ENCODE data around the gene PI4KA.
"Not testable (repeated sequence)": the region's sequence is repeated elsewhere in the genome, so short reads cannot be mapped to it uniquely, and the experiment has no call there.

PI4KA gene

DNA sequence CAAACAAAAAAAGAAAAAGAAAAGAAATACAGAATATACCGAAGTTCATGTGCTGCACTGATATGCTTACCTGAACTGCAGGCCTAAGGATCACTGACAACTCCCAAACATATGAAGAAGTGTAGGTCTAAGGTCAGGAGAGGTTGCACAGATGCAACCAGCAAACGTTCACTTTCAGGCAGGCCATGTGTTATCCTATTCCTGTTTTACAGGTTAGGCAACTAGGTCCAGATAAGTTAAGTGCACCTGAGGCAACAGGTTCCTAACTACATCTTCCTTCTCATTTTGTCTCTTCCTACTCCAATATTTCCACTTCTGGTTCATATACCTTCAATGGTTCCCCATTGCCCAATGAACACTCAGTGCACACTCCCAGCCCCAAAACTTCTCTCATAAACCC, 15.1 kb downstream of the PI4KA start:
- DNase-seq, result no peak

DNA sequence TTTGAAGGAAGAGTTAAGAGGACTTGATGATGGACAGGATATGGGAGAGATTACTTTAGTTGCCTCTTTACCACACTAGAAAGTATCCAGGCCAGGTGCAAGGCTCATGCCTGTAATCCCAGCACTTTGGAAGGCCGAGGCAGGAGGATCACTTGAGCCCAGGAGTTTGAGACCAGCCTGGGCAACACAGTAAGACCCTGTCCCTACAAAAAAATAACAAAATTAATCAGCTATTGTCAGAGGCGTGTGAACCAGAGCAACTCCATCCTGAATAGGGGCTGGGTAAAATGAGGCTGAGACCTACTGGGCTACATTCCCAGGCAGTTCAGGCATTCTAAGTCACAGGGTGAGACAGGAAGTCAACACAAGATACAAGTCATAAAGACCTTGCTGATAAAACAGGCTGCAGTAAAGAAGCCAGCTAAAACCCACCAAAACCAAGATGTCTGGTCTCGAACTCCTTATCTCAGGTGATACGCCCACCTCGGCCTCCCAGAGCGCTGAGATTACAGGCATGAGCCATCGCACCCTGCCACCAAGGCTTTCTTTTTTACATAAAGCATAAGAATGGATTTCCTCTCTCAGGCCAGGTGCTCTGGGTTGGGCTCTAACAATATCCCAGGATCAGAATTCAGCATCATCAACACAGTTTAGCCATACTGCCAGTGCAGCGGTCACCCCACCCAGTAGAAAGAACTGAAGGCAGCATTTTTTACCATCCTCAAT, 17.8 kb downstream of the PI4KA start:
- DNase-seq, result no peak

DNA sequence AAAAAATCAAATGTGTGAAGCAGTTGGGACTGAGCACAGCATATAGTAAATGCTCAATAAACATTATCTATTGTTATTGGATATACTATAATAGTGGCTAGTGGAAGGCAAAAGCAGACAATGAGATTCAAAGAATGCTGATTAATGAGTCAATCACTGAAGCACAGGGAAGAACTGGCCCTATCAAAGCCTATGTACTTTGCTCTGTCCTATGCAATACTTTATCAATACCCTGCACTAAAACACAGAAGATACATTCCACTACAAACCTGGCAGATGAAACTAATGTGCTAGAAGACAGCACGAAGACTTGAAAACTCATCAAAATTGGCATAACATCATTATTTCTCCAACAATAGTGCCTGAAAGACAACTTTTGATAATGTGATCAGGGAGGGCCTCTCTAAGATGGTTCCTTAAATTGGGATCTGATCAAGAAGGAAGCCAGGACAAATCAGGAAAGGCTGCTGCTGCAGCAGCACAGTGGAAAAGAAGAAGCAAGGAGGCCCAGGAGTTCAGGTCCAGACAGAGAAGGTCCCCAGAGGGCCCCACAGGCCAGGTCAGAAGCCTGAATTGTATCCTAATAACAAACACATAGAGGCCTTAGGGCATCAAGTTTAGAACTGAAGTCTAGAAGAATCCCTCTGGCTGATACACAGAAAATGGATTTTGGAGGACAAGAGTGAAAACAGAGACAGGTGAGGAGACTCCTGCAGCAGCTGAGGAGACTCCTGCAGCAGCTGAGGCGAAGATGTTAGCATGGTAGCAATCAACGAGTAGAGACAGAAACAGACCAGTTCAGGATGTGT, 18.6 kb downstream of the PI4KA start:
- no peak for DNase-seq

DNA sequence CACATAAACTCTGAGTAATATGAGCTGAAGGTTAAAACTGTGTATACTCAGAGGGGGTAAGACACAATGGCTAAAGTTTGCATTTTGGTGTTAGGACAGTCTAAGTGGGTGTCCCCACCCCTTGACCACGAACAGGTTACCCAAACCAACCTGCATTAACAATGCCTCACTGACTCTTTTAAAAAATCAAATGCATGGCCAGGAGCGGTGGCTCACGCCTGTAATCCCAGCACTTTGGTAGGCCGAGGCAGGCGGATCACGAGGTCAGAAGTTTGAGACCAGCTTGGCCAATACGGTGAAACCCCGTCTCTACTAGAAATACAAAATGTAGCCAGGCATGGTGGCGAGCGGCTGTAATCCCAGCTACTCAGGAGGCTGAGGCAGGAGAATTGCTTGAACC, 19.3 kb downstream of the PI4KA start:
- not testable (repeated sequence) for DNase-seq

DNA sequence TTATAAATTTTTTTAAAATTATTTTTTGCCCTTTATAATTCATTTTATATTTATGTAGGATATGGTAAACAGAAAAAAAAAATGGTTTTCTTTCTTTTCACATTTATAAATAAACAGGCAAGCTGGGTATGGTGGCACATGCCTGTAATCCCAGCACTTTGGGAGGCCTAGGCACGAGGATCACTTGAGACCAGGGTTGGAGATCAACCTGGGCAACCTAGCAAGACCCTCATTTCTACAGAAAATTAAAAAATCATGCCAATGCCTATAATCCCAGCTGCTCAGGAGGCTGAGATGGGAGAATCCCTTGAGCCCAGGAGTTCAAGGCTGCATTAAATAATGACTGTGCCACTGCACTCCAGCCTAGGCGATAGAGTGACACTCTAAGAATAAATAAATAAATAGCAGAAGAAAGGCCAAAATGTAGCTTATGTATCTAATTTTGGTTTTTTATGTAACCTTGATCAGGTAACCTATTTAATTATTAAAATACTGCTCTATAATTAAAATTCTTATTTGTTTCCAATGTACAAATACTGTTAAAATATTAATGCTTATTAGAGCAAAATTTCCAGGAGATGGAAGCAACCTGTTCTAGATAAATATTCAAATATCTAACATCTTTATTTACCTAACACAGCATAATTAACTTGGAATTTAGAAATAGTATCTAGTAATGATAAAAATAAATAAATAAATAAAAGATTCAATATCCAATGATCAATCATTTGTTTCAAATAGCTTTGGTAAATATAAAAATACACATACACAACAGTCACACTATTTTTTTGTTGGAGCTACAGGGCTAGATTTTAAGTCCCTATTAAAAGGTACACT, 21.4 kb downstream of the PI4KA start:
- DNase-seq, result no peak

DNA sequence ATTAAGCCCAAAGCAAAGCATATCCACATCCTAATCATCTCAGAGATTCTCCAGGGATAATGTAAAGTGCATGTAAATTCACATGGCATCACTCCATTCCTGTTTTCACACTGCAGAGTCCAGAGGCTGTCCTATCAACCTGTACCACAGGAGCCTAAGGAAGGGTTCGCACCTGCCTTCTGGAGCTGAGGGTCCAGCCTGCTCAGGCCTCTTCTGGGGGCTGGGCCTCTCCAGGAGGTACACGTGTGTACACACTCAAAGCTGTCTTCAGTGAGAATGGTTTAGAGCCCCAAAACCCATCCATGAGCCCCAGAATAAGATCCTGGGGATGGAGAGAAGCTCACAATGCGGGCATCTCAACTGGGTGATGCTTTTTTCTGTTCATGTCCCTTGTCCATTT, 23.9 kb downstream of the PI4KA start:
- DNase-seq, result no peak

DNA sequence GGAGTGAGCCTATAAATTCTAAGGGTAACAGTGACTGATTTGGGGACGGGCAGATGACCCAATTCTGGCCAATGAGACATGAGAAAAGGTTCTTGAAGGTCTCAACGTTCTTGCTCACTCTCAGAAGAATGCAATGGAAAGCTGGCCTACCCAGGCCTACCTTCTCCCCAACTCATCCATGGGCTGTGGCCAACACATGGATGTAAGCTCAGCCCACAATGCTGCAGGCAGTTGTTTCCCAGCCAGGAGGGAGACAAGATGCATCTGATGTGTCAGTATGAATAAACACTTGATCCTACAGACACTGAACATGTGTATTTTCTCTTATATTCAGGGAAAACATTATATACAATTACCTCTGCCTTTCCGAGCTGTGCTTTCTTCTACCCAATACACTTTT, 24.4 kb downstream of the PI4KA start:
- no peak for DNase-seq

DNA sequence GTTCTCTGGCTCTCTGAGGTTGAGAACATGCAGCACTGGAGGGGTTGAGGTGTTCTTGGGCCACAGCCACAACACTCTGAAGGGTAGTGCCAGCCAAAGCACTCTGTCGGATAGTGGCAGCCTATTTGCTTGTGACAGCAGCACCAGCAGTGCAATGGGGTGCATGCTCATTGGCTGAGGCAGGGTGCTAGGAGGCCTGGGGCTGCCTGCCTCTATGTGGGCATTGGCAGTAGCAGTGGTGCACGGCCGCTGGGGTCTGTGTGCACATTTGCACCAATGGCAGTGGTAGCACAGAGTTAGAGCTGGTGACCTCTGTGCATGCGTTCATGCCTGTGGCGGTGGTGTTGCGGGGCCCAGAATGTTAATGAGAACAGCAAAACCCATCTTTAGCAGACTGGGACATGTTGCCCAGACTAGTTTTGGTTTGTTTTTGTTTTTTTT, 25.4 kb downstream of the PI4KA start:
- no peak for DNase-seq

DNA sequence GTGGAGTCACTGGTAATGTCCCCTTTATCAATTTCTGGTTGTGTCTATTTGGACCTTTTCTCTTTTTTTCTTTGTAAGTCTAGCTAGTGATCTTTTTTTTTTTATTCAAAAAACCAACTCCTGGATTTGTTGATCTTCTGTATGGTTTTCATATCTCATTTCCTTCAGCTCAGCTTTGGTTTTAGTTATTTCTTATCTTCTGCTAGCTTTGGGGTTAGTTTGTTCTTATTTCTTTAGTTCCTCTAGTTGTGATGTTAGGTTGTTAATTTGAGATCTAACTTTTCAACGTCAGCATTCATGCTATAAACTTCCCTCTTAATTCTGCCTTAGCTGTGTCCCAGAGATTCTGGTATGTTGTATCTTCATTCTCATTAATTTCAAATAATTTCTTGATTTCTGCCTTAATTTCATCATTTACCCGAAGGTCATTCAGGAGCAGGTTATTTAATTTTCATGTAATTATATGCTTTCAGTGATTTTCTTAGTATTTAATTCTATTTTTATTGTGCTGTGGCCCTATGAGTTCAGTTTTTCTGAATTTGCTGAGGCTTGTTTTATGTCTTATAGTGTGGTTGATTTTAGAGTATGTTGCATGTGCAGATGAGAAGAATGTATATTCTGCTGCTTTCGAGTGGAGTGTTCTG, 29.0 kb downstream of the PI4KA start:
- no peak for DNase-seq

DNA sequence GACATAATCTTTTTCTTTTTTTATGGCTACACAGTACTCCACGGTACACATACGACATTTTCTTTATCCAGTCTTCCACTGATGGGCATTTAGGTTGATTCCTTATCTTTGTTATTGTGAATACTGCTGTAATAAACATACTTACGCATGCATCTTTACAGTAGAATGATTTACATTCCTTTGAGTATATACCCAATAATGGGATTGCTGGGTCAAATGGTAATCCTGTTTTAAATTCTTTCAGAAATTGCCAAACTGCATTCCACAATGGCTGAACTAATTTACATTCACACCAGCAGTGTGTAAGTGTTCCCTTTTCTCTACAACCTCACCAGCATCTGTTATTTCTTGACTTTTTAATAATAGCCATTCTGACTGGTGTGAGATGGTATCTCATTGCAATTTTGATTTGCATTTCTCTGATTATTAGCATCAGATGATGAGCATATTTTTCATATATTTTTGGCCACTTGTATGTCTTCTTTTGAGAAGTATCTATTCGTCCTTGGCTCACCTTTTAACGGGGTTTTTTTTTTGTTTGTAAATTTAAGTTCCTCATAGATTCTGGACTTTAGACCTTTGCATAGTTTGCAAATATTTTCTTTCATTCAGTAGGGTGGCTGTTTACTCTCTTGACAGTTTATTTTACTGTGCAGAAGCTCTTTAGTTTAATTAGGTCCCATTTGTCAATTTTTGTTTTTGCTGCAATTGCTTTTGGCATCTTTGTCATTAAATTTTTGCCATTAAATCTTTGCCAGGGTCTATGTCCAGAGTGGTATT, 32.0 kb downstream of the PI4KA start:
- not testable (repeated sequence) for DNase-seq

DNA sequence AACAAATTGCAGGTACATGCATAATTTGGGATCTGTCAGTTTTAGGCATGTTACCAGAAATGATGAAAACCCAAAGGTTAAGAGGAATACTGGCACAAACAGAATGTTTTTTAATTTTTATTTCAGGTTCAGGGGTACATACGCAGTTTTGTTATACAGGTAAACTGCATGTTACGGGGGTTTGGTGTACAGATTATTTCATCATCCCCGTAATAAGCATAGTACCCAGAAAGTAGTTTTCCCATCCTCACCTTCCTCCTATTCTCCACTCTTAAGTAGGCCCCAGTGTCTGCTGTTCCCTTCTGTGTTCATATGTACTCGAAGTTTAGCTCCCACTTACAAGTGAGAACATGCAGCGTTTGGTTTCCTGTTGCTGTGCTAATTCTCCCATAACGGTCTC, 33.0 kb downstream of the PI4KA start:
- no peak for DNase-seq

DNA sequence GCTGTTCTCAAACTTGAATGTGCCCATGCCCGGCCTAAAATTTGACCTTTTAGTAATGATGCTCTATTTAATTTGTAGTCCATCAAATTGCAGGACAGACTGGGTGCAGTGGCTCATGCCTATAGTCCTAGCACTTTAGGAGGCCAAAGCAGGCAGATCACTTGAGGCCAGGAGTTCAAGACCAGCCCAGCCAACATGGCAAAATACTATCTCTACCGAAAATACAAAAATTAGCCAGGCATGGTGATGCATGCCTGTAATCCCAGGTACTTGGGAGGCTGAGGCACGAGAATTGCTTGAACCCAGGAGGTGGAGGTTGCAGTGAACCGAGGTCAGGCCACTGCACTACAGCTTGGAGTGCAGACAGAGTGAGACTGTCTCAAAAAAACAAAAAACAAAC, 33.4 kb downstream of the PI4KA start:
- not testable (repeated sequence) for DNase-seq

DNA sequence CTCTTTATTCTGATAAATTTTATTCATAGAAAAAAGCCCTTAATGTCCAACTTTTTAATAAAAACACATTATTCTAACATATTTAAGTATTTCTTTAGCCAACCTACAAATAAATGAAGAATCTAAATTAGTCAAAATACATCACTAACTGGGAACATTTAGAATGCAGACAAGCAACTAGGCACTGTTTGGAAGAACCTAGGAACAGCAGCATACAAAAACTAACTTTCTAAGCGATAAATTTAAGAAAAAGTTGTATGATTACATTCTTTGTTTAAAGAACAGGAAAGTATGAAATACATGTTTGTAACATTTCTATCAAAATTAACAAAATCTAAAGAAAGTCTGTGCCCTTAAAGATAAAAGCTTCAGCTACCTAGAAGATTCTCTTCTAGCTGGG, 35.3 kb downstream of the PI4KA start:
- DNase-seq, result no peak

DNA sequence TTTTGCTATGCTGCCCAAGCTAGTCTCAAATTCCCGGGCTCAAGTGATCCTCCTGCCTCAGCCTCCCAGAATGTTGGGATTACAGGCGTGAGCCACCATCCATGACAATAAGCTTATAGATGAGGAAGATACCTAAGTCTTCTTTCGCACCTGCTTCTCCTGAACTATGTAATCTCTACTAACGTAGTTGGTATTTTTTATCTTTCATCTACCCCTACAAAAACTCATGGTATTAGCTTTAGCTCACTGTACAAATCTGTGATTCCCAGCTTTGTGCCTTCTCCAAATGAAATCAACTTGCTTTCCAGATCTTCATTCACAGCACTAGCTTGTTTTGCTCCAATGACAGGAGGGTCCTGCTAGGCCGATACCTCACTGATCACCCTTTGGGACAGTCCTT, 36.4 kb downstream of the PI4KA start:
- DNase-seq, result no peak

DNA sequence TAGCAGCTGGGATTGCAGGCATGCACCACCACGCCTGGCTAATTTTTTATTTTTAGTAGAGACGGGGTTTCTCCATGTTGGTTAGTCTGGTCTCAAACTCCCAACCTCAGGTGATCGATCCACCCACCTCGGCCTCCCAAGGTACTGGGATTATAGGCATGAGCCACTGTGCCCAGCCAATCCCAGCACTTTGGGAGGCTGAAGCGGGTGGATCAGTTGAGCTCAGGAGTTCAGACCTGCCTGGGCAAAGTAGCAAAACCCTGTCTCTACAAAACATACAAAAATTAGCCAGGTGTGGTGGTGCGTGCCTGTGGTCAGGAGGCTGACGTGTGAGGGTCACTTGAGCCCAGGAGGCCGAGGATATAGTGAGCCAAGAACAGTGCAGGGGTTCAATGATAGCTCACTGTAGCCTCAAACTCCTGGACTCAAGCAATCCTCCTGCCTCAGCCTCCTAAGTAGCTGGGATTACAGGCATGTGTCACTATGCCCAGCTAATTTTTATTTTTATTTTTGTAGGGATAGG, 36.8 kb downstream of the PI4KA start:
- not testable (repeated sequence) for DNase-seq

DNA sequence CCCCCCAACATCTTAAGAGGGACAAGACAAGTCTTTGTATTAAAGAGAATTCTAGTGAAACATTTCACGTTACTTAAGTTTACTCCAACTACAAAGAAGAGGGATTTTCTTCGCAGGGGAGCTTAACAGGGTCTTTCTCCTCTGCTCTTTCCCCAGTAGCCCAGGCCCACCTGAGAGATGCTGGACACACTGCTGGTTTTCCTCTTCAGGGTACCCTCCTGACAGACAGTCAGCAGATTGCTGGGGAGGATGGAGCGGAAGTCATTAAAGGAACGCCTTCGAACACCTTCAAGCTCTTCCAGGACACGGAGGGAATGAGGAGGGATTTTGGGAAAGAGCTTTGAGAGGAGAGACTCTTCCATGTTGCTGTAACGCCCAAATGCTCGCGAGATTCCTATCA, 39.1 kb downstream of the PI4KA start:
- DNase-seq, result no peak

DNA sequence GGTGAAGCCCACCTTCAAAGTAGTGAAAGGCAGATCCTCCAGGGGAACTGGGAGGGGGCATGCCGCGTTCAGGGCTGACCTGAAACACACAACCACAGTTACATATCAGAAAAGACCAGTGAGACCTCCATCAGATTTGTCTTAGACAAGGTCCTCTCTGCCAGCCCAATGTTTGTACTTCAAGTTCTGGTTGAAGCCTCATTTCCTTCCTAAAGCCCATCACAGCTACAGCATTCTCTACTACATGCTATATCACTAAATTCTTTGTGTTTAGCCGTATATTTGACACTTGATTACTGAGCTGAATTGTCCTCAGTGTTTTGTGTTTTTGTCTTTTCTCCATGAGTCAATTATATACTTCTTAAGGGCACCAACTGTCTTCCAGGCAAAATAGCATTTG, 40.1 kb downstream of the PI4KA start:
- DNase-seq, result no peak

DNA sequence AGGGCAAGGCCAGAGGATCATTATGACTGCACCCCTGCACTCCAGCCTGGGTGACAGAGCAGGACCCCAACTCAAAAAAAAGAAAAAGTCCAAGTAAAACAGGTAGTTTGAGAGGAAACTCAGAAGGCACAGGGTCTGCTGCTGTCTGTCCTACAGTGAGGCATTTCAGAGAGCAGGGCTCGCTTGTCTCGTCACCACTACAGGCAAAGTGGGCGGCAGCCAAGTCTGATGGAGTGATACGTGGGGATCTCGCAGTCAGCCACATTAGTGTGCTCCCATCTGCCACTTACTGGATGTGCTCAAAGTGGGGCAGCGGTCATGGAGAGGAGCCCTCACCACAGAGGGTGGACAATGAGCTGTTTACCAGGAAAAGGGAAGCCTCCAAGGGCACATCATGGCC, 42.1 kb downstream of the PI4KA start:
- DNase-seq, result no peak

DNA sequence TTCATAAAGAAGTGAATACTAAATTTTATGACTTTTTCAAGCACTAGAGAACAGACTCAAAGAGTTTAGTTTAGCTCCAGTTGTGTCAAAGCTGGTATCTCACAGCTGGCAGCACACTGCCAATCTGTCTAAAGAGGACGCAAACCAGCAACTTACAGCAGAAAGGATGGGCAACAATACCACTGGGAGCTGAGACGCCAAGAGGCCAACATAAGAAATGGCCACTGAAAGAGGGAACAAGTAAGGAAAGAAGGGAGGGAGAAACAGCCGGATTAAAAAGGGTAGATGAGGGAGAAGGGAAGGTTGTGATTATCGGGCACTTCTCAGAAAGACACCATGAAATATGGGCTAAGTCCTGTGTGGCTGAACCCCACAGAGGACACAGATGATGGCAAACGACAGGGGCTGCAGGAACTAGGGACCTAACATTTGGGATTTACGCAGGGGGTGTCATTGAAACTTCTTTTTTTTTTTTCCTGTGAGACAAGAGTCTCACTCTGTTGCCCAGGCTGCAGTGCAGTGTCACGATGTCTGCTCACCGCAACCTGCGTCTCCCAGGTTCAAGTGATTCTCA, 43.0 kb downstream of the PI4KA start:
- DNase-seq, result no peak

DNA sequence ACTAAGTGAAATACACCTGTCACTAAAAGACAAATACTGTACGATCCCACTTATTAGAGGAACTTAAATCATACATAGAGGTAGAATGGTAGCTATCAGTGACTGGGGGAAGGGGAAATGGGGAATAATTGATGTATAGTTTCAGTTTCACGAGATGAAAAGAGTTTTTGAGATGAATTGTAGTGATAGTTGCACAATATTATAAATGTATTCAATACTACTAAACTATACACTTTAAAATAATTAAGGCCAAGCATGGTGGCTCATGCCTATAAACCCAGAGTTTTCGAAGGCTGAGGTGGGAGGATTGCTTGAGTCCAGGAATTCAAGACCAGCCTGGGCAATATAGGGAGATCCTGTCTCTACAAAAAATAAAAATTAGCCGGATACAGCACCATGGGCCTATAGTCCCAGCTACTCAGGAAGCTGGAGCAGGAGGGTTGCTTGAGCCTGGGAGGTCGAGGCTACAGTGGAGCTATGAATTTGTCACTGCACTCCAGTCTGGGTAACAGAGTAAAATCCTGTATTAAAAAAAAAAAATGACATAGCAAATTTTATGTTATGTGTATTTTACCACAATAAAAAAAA, 44.3 kb downstream of the PI4KA start:
- DNase-seq, result no peak

DNA sequence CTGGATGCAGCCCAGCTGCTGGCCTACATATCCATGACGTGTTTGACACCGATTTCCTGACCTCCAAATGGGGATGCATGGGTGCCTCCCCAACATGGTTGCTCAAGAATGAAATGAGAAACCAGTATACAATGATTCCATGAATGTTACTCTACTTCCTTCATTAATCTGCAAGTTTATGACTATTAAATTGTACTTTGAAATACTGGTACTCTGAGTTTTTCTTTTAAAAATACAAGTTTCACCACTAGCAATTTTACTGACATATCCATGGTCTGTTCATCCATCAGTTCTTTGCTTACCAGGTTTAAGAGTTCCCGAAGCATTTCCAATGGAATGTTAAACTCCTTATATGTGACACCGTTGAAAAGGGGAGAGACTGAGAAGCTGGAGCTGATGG, 45.6 kb downstream of the PI4KA start:
- DNase-seq, result no peak

Measured in GDM1 (cell line).